DMS 273 treated with DMSO at 0.1 percent for 48 hours (cell line): ENCODE data around the gene PPARG.
"Not testable (repeated sequence)": the region's sequence is repeated elsewhere in the genome, so short reads cannot be mapped to it uniquely, and the experiment has no call there.

Source experiments
- DNase-seq: peaks from one replicate; lab custom pipeline; 2025; lab: John Stamatoyannopoulos, UW

The PPARG gene

GRCh38 chr3:12380461-12380860, 91.6 kb downstream of the PPARG start:
- no peak for DNase-seq

- DNase-seq = no peak
These were observed 92.3 kb downstream of the PPARG start for GRCh38 chr3:12381199-12381598.

GRCh38 chr3:12383218-12383617, 94.3 kb downstream of the PPARG start:
- no peak for DNase-seq

GRCh38 chr3:12384451-12385233, 95.8 kb downstream of the PPARG start:
- DNase-seq = no peak

GRCh38 chr3:12386514-12387291, 97.8 kb downstream of the PPARG start:
- not testable (repeated sequence) for DNase-seq

- no peak for DNase-seq
These were observed 99.3 kb downstream of the PPARG start for GRCh38 chr3:12388185-12388584.

- DNase-seq = no peak
These were observed 103.4 kb downstream of the PPARG start for GRCh38 chr3:12392101-12392878.

- DNase-seq = no peak
These were observed 105.0 kb downstream of the PPARG start for GRCh38 chr3:12393894-12394293.

- DNase-seq = no peak
These were observed 105.8 kb downstream of the PPARG start for GRCh38 chr3:12394569-12395271.

- no peak for DNase-seq
These were observed 106.6 kb downstream of the PPARG start for GRCh38 chr3:12395349-12396012.

- no peak for DNase-seq
These were observed 107.6 kb downstream of the PPARG start for GRCh38 chr3:12396471-12396870.

GRCh38 chr3:12399226-12399625, 110.4 kb downstream of the PPARG start:
- no peak for DNase-seq

- DNase-seq = no peak
These were observed 111.8 kb downstream of the PPARG start for GRCh38 chr3:12400616-12401194.

GRCh38 chr3:12401208-12401607, 112.3 kb downstream of the PPARG start:
- DNase-seq = no peak

- DNase-seq = no peak
These were observed 116.8 kb downstream of the PPARG start for GRCh38 chr3:12405432-12406272.

- DNase-seq = no peak
These were observed 120.3 kb downstream of the PPARG start for GRCh38 chr3:12408984-12409683.

- DNase-seq = no peak
These were observed 121.1 kb downstream of the PPARG start for GRCh38 chr3:12409684-12410596.

- no peak for DNase-seq
These were observed 124.9 kb downstream of the PPARG start for GRCh38 chr3:12413721-12414255.
